ENCODE data around the gene FAM184B. TPM values are rescaled to one million over a fixed set of nuclear protein-coding genes. Genes with fewer than 3 reads are reported as not detected.

Gene FAM184B
- total RNA-seq, 1 donor from 2014 or later, result 0.02 TPM

DNA sequence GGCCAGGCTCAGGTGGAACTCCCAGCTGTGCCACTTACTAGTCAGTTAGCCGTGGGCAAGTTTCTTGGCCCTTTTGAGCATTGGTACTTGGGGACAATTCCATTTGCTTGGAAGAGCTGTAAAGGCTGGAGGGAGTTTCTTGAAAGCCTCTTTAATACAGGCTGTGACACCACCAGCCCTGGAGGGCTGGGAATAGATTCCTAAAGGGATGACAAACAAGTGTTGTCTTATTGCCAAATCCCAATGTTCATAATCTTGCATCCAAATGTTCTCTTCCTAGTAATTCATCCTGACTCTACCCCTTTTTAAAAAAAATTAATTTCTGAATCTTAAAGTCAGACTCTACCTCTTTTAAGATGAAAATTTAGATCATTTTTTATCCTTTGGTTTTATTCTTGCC is 181.6 kb downstream of the FAM184B start:
- no peak for DNase-seq (ENCODE audit: low spot score)
- H3K9me3 Mint-ChIP-seq (ENCODE audit: low read depth), result no peaks in the 10 kb centered on the region
- no peak overlapping the region for H3K4me3 Mint-ChIP-seq (ENCODE audit: unreplicated experiment)
- H3K36me3 Mint-ChIP-seq (ENCODE audit: low read depth), result peaks cover 20% of the 10 kb centered on the region
- H3K27me3 Mint-ChIP-seq (ENCODE audit: low read depth), result no peaks in the 10 kb centered on the region
- TF ChIP-seq, protein P1, sequence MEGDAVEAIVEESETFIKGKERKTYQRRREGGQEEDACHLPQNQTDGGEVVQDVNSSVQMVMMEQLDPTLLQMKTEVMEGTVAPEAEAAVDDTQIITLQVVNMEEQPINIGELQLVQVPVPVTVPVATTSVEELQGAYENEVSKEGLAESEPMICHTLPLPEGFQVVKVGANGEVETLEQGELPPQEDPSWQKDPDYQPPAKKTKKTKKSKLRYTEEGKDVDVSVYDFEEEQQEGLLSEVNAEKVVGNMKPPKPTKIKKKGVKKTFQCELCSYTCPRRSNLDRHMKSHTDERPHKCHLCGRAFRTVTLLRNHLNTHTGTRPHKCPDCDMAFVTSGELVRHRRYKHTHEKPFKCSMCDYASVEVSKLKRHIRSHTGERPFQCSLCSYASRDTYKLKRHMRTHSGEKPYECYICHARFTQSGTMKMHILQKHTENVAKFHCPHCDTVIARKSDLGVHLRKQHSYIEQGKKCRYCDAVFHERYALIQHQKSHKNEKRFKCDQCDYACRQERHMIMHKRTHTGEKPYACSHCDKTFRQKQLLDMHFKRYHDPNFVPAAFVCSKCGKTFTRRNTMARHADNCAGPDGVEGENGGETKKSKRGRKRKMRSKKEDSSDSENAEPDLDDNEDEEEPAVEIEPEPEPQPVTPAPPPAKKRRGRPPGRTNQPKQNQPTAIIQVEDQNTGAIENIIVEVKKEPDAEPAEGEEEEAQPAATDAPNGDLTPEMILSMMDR (IDR thresholded peaks at IDR 0.05), result no peak
- no peaks in the 10 kb centered on the region for H3K4me1 Mint-ChIP-seq (ENCODE audit: low read depth)
- H3K27ac Mint-ChIP-seq (ENCODE audit: unreplicated experiment), result no peak overlapping the region

DNA sequence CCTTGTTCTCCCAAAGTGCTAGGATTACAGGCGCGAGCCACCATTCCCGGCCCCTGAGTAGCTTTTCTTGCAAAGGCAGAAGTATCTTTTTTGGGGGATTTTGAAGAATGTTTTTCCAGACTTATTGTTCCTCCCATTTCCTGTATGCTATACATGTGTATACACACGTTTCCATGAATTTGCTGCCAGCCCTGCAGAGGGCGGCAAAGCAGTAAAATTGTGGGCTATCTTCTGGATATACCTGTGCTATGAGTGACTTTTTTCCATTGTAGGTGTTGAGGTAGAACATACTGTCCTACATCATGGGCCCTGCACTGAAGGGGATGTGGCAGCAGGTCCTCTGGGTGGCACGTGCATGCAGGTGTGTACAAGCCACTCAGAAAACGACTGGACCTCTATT is 183.9 kb downstream of the FAM184B start:
- TF ChIP-seq, protein P1 (IDR thresholded peaks at IDR 0.05), result peak; percentile 71
- Mint-ChIP-seq H3K9me3 (ENCODE audit: low read depth) (no peaks in the 10 kb centered on the region), H3K4me3 (ENCODE audit: unreplicated experiment) (no peak overlapping the region), H3K4me1 (ENCODE audit: low read depth) (no peaks in the 10 kb centered on the region), H3K36me3 (ENCODE audit: low read depth) (peaks cover 22% of the 10 kb centered on the region), H3K27me3 (ENCODE audit: low read depth) (no peaks in the 10 kb centered on the region), H3K27ac (ENCODE audit: unreplicated experiment) (no peak overlapping the region)
- no peak for DNase-seq (ENCODE audit: low spot score)

DNA sequence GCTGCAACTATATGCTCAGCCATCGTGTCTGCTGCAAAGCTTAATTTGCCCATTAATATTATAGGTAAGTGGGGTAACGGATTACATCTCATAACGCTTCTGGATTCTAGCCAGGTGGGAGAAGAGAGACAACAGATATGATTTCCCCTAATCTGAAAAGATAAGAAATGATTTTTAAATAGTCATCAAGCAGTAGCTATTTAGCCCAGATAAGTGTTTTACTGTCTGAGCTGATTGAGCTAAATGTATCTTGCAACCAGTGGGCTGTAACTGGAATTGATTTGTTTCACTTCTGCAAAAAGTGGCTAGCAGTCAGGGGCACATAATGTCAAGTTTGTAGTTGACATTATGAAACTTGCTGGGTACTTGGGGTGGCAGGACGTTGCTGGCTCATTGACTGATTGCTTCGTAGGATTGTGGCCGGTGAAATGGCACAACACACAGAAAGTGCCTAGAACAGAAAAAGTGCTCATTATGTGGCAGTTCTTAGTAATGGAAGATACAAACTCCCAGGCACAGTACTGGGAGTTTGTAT is 185.9 kb downstream of the FAM184B start:
- H3K27me3 Mint-ChIP-seq (ENCODE audit: low read depth), result no peaks in the 10 kb centered on the region

DNA sequence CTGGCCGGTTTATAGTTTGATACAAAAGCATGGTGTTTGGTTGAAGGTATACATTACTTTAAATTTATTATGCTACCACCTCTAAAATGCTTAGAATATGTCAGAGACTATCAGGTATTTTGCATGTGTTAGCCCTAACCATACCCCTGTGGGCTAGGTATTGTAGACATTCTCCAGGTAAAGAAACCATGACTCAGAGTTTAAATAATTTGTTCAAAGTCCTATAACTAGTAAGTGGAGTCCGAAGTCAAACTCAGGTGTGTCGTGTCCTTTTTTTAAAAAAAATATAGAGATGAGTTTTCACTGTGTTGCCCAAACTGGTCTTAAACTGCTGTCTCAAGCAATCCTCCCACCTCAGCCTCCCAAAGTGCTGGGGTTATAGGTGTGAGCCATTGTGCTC is 192.1 kb downstream of the FAM184B start:
- TF ChIP-seq, protein P1 (IDR thresholded peaks at IDR 0.05), result no peak
- DNase-seq (ENCODE audit: low spot score), result no peak
- H3K36me3 Mint-ChIP-seq (ENCODE audit: low read depth), result peaks cover 31% of the 10 kb centered on the region
- no peak overlapping the region for H3K4me3 Mint-ChIP-seq (ENCODE audit: unreplicated experiment)
- no peaks in the 10 kb centered on the region for H3K4me1 Mint-ChIP-seq (ENCODE audit: low read depth)
- no peaks in the 10 kb centered on the region for H3K27me3 Mint-ChIP-seq (ENCODE audit: low read depth)
- H3K27ac Mint-ChIP-seq (ENCODE audit: unreplicated experiment), result no peak overlapping the region
- H3K9me3 Mint-ChIP-seq (ENCODE audit: low read depth), result no peaks in the 10 kb centered on the region

More for the DNA sequence above, 185.9 kb downstream of the FAM184B start:
- TF ChIP-seq, protein P1 (IDR thresholded peaks at IDR 0.05), result no peak
- no peaks in the 10 kb centered on the region for H3K4me1 Mint-ChIP-seq (ENCODE audit: low read depth)
- H3K27ac Mint-ChIP-seq (ENCODE audit: unreplicated experiment), result no peak overlapping the region
- DNase-seq (ENCODE audit: low spot score), result no peak
- no peak overlapping the region for H3K4me3 Mint-ChIP-seq (ENCODE audit: unreplicated experiment)
- H3K9me3 Mint-ChIP-seq (ENCODE audit: low read depth), result no peaks in the 10 kb centered on the region
- peaks cover 26% of the 10 kb centered on the region for H3K36me3 Mint-ChIP-seq (ENCODE audit: low read depth)

DNA sequence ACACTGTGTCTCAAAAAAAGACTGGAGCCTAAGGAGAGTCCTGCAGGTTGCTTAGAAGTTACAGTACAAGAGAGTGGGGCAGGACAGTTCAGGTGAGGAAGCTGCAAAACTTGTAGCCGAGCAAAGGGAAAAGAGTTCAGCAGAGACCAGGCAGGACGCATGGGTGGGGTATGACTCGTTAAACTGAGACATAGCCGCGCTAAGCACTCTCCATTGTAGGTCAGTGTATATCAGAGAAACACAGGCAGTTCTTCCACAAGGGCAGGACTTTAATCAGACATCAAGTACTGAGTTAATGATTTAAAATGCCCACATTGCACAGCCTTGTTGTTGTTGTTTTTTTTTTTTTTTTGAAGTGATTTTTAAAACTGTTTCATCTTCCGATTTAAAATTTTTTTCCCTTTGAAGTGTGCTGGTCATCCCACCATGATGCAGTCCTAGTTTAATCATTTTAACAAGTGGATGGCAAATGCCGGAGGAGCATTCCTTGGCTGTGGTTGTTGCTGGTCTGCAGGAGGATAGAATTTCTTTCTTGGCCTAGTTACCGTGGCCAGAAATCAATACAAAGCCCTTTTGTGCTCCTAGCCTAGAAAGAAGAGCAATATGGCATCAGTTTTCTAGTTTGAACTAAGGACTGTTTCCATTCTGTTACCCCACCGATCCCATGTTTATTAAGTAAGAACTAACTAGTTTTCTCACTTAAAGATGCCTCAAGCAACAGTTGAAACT is 194.2 kb downstream of the FAM184B start:
- no peaks in the 10 kb centered on the region for H3K9me3 Mint-ChIP-seq (ENCODE audit: low read depth)
- H3K27ac Mint-ChIP-seq (ENCODE audit: unreplicated experiment), result no peak overlapping the region
- peaks cover 34% of the 10 kb centered on the region for H3K36me3 Mint-ChIP-seq (ENCODE audit: low read depth)
- H3K27me3 Mint-ChIP-seq (ENCODE audit: low read depth), result no peaks in the 10 kb centered on the region
- TF ChIP-seq, protein P1 (IDR thresholded peaks at IDR 0.05), result no peak
- no peaks in the 10 kb centered on the region for H3K4me1 Mint-ChIP-seq (ENCODE audit: low read depth)
- DNase-seq (ENCODE audit: low spot score), result no peak
- H3K4me3 Mint-ChIP-seq (ENCODE audit: unreplicated experiment), result no peak overlapping the region

Data from chondrocyte (in vitro differentiated cells).